H9 (cell line): Measurements from ENCODE around the gene ITGB6. TPM values are rescaled to one million over a fixed set of nuclear protein-coding genes. Genes with fewer than 3 reads are reported as not detected.
A peak's percentile ranks its signal among the peaks of the same experiment; 100 is the strongest.

Experiments
- DNase-seq: peaks from one replicate; pipeline ENCODE4 v3.0.0-alpha.2; 2017
- H2AFZ ChIP-seq: one replicate; pipeline ENCODE4 v1.6.1; 2013; ENCODE audit warnings: mild to moderate bottlenecking, low read length, control low read depth, moderate library complexity
- H2AK5ac ChIP-seq: 2 replicates; pipeline ENCODE4 v1.6.1; 2013; ENCODE audit warnings: low read length, control low read depth, mixed read lengths; ENCODE audit not compliant: insufficient read length
- H2BK120ac ChIP-seq: one replicate; pipeline ENCODE4 v1.6.1; 2013; ENCODE audit warnings: low read depth, mild to moderate bottlenecking, low read length, control low read depth, inconsistent platforms; ENCODE audit not compliant: poor library complexity, severe bottlenecking
- H2BK12ac ChIP-seq: 2 replicates; pipeline ENCODE4 v1.6.1; 2013; ENCODE audit warnings: low read length, control low read depth, mixed read lengths, low read depth; ENCODE audit not compliant: insufficient read length
- H2BK15ac ChIP-seq: 2 replicates; pipeline ENCODE4 v1.6.1; 2013; ENCODE audit warnings: low read depth, low read length, control low read depth
- H2BK20ac ChIP-seq: one replicate; pipeline ENCODE4 v1.6.1; 2013; ENCODE audit warnings: low read depth, mild to moderate bottlenecking, low read length, control low read depth, inconsistent platforms; ENCODE audit not compliant: poor library complexity, severe bottlenecking
- H2BK5ac ChIP-seq: 2 replicates; pipeline ENCODE4 v1.6.1; 2013; ENCODE audit warnings: low read length, control low read depth, mixed read lengths; ENCODE audit not compliant: insufficient read length
- H3K14ac ChIP-seq: 2 replicates; pipeline ENCODE4 v1.6.1; 2013; ENCODE audit warnings: low read length, control low read depth; ENCODE audit not compliant: insufficient read depth
- H3K18ac ChIP-seq: 2 replicates; pipeline ENCODE4 v1.6.1; 2013; ENCODE audit warnings: low read depth, mild to moderate bottlenecking, mixed read lengths, low read length, control low read depth; ENCODE audit not compliant: insufficient read length
- H3K23ac ChIP-seq: 2 replicates; pipeline ENCODE4 v1.6.1; 2013; ENCODE audit warnings: low read length, control low read depth, mixed read lengths, low read depth; ENCODE audit not compliant: insufficient read length
- H3K23me2 ChIP-seq: 2 replicates; pipeline ENCODE4 v1.6.1; 2013; ENCODE audit warnings: low read depth, mild to moderate bottlenecking, mixed read lengths, low read length, control low read depth; ENCODE audit not compliant: insufficient read length, poor library complexity, severe bottlenecking
- H3K27ac ChIP-seq: 2 replicates; pipeline ENCODE4 v1.5.1; 2013; ENCODE audit warnings: low read length, control low read depth, mixed read lengths, low read depth; ENCODE audit not compliant: insufficient read length
- H3K27me3 ChIP-seq: 2 replicates; pipeline ENCODE4 v1.6.1; 2013; ENCODE audit warnings: low read length, control low read depth, inconsistent platforms; ENCODE audit not compliant: insufficient read depth
- H3K4ac ChIP-seq: 2 replicates; pipeline ENCODE4 v1.6.1; 2013; ENCODE audit warnings: low read depth, mild to moderate bottlenecking, control low read depth, inconsistent platforms, low read length, moderate library complexity
- H3K4me1 ChIP-seq: 2 replicates; pipeline ENCODE4 v1.6.1; 2013; ENCODE audit warnings: low read length, control low read depth, inconsistent platforms; ENCODE audit not compliant: insufficient read depth
- H3K4me2 ChIP-seq: 2 replicates; pipeline ENCODE4 v1.6.1; 2013; ENCODE audit warnings: low read length, control low read depth, mixed read lengths; ENCODE audit not compliant: insufficient read length, insufficient read depth
- H3K56ac ChIP-seq: 2 replicates; pipeline ENCODE4 v1.6.1; 2013; ENCODE audit warnings: low read depth, mild to moderate bottlenecking, mixed read lengths, low read length, control low read depth; ENCODE audit not compliant: insufficient read length
- H3K79me1 ChIP-seq: 2 replicates; pipeline ENCODE4 v1.6.1; 2013; ENCODE audit warnings: low read depth, mild to moderate bottlenecking, moderate library complexity, low read length, control low read depth, inconsistent platforms; ENCODE audit not compliant: insufficient read depth, poor library complexity, severe bottlenecking
- H3K79me2 ChIP-seq: 2 replicates; pipeline ENCODE4 v1.6.1; 2013; ENCODE audit warnings: low read length, control low read depth, inconsistent platforms; ENCODE audit not compliant: insufficient read depth
- H3K9ac ChIP-seq: 2 replicates; pipeline ENCODE4 v1.6.1; 2013; ENCODE audit warnings: low read length, control low read depth, mixed read lengths; ENCODE audit not compliant: insufficient read length; ENCODE audit errors: extremely low read depth
- H3K9me3 ChIP-seq: one replicate; pipeline ENCODE4 v1.6.1; 2013; ENCODE audit warnings: low read depth, low read length, inconsistent platforms; ENCODE audit not compliant: control insufficient read depth
- H3T11ph ChIP-seq: one replicate; pipeline ENCODE4 v1.6.1; 2013; ENCODE audit warnings: mild to moderate bottlenecking, low read length, control low read depth, inconsistent platforms
- H4K20me1 ChIP-seq: one replicate; pipeline ENCODE4 v1.6.1; 2013; ENCODE audit not compliant: control insufficient read depth, insufficient read length, insufficient read depth
- H4K5ac ChIP-seq: 2 replicates; pipeline ENCODE4 v1.6.1; 2013; ENCODE audit warnings: low read depth, mild to moderate bottlenecking, mixed read lengths, low read length, control low read depth; ENCODE audit not compliant: insufficient read length
- H4K8ac ChIP-seq: replicated peaks from 2 replicates; pipeline ENCODE4 v1.6.1; 2013; ENCODE audit warnings: low read length, control low read depth, mixed read lengths, low read depth; ENCODE audit not compliant: insufficient read length
- H4K91ac ChIP-seq: 2 replicates; pipeline ENCODE4 v1.6.1; 2013; ENCODE audit warnings: low read depth, mild to moderate bottlenecking, moderate library complexity, mixed read lengths, low read length, control low read depth; ENCODE audit not compliant: insufficient read length
- H3K27ac Mint-ChIP-seq, 3 experiments: 2 replicates in 2 of 3; 3 replicates in 1 of 3; pipeline ENCODE4 v1.8.0; 2020 to 2021; ENCODE audit warnings: mixed read lengths in 3 of 3, mild to moderate bottlenecking in 1 of 3, moderate library complexity in 1 of 3
- H3K27me3 Mint-ChIP-seq: 2 replicates; pipeline ENCODE4 v1.8.0; 2021; ENCODE audit warnings: low read depth, mild to moderate bottlenecking, moderate library complexity, mixed read lengths
- H3K36me3 Mint-ChIP-seq, 3 experiments: 2 replicates in 2 of 3; 3 replicates in 1 of 3; pipeline ENCODE4 v1.8.0; 2020 to 2021; ENCODE audit warnings: low read depth in 3 of 3, mixed read lengths in 3 of 3; ENCODE audit not compliant: insufficient read depth in 1 of 3
- H3K4me1 Mint-ChIP-seq, 2 experiments: 2 replicates each; pipeline ENCODE4 v1.8.0; 2020; ENCODE audit warnings: mixed read lengths in 2 of 2
- H3K4me3 Mint-ChIP-seq, 2 experiments: 2 replicates in 1 of 2; 3 replicates in 1 of 2; pipeline ENCODE4 v1.8.0; 2020 to 2021; ENCODE audit warnings: mild to moderate bottlenecking in 2 of 2, mixed read lengths in 2 of 2, moderate library complexity in 1 of 2
- H3K9me3 Mint-ChIP-seq, 2 experiments: 2 replicates in 1 of 2; 3 replicates in 1 of 2; pipeline ENCODE4 v1.8.0; 2020; ENCODE audit warnings: mild to moderate bottlenecking in 2 of 2, mixed read lengths in 2 of 2, moderate library complexity in 1 of 2
- CTCF ChIP-seq: fragments of 200-600 bp; sonication (generic); conservative IDR thresholded peaks from 3 replicates; pipeline ENCODE4 v1.8.0; 2021; ENCODE audit warnings: antibody characterized with exemption, mild to moderate bottlenecking
- WGBS: extraction: QIAGEN DNeasy Blood & Tissue Kit; methylation state at CpG from one replicate; pipeline ENCODE4 v1.1.7; 2013; ENCODE audit warnings: missing lambda C conversion rate, low lambda C conversion rate, mixed read lengths; ENCODE audit not compliant: insufficient read length; ENCODE audit errors: extremely low coverage; 5-methylcytosine and 5-hydroxymethylcytosine counted together
- total RNA-seq: library from RNA; stranded (reverse); gene quantifications from 2 replicates; pipeline ENCODE4 v1.2.1, GENCODE V29; 2021

Gene ITGB6
- total RNA-seq, 1 experiment from 2014 or later = not detected

GRCh38 chr2:160221391-160222276 lies 21.6 kb upstream of the ITGB6 start:
- TF ChIP-seq CTCF = no peak
- H2BK120ac ChIP-seq = no peak overlapping the region
- no peaks in the 10 kb centered on the region for H3K79me1 ChIP-seq
- H3K27ac ChIP-seq = no peak overlapping the region
- H3T11ph ChIP-seq = no peak overlapping the region
- H4K8ac ChIP-seq = no peak overlapping the region
- no peaks in the 10 kb centered on the region for H3K23me2 ChIP-seq
- no peaks in the 10 kb centered on the region; the same call in 1 of the 2 replicates for H3K79me2 ChIP-seq
- H2BK12ac ChIP-seq = no peak overlapping the region
- H3K27ac Mint-ChIP-seq = peak overlapping the region in 1 of 3 experiments; percentile 63; a peak in 1 of 7 replicates
- no peak overlapping the region for H3K9ac ChIP-seq
- peaks cover 11 to 17% of the 10 kb centered on the region in 2 experiments for H3K4me1 Mint-ChIP-seq
- no peaks in the 10 kb centered on the region for H3K9me3 ChIP-seq
- H4K91ac ChIP-seq = no peak overlapping the region
- H2BK5ac ChIP-seq = no peak overlapping the region
- H3K27me3 ChIP-seq = no peaks in the 10 kb centered on the region
- no CpG with 5 or more reads among the region's 12 CpGs for WGBS
- no peak overlapping the region for H2AK5ac ChIP-seq
- H3K9me3 Mint-ChIP-seq = no peaks in the 10 kb centered on the region
- no peak overlapping the region for H3K14ac ChIP-seq
- no peak for DNase-seq
- H3K56ac ChIP-seq = no peak overlapping the region
- H3K18ac ChIP-seq = no peak overlapping the region
- H3K4me1 ChIP-seq = peaks cover 7% of the 10 kb centered on the region; the same call in 1 of the 2 replicates
- no peaks in the 10 kb centered on the region; a peak in 1 of 7 replicates for H3K36me3 Mint-ChIP-seq
- H3K4me2 ChIP-seq = no peak overlapping the region
- no peak overlapping the region for H3K4ac ChIP-seq
- no peaks in the 10 kb centered on the region for H3K27me3 Mint-ChIP-seq
- no peak overlapping the region for H4K5ac ChIP-seq
- no peak overlapping the region for H2AFZ ChIP-seq
- no peak overlapping the region for H3K4me3 Mint-ChIP-seq
- H2BK20ac ChIP-seq = no peak overlapping the region
- no peak overlapping the region for H2BK15ac ChIP-seq
- H4K20me1 ChIP-seq = no peaks in the 10 kb centered on the region
- H3K23ac ChIP-seq = no peak overlapping the region
